NCI-H146 treated with DMSO at 0.1 percent for 48 hours (cell line): ENCODE measurements around the gene MRM2.
A peak's percentile ranks its signal among the peaks of the same experiment; 100 is the strongest.

Experiments
- DNase-seq: peaks from one replicate; lab custom pipeline; 2025; ENCODE audit not compliant: unreplicated experiment; lab: John Stamatoyannopoulos, UW

Gene MRM2

GRCh38 chr7:2241580-2242540, at the start of gene MRM2, which contains the start of gene NUDT1:
Gene MRM2 (minus strand): TSS chr7:2242205. CDS start chr7:2242169, 36 bp downstream.
Gene NUDT1 (plus strand): TSS chr7:2242226. CDS start chr7:2244575, 2,349 bp downstream.
- peak; percentile 74 for DNase-seq

GRCh38 chr7:2290877-2291276, 48.9 kb upstream of the MRM2 start:
- no peak for DNase-seq

GRCh38 chr7:2289621-2290020, 47.6 kb upstream of the MRM2 start:
- no peak for DNase-seq

- no peak for DNase-seq
Observed at GRCh38 chr7:2289111-2289586, 47.1 kb upstream of the MRM2 start.

GRCh38 chr7:2288503-2288902, 46.5 kb upstream of the MRM2 start:
- no peak for DNase-seq

GRCh38 chr7:2287745-2288144, 45.7 kb upstream of the MRM2 start:
- DNase-seq = no peak

- DNase-seq = no peak
Observed at GRCh38 chr7:2283074-2283473, 41.1 kb upstream of the MRM2 start.

- no peak for DNase-seq
Observed at GRCh38 chr7:2282185-2282751, 40.3 kb upstream of the MRM2 start.

- no peak for DNase-seq
Observed at GRCh38 chr7:2281541-2281940, 39.5 kb upstream of the MRM2 start.

GRCh38 chr7:2280424-2280823, 38.4 kb upstream of the MRM2 start:
- no peak for DNase-seq

- no peak for DNase-seq
Observed at GRCh38 chr7:2279896-2280295, 37.9 kb upstream of the MRM2 start.

GRCh38 chr7:2278026-2278425, 36.0 kb upstream of the MRM2 start:
- DNase-seq = no peak

- no peak for DNase-seq
Observed at GRCh38 chr7:2276107-2276506, 34.1 kb upstream of the MRM2 start.

- no peak for DNase-seq
Observed at GRCh38 chr7:2275101-2275500, 33.1 kb upstream of the MRM2 start.

- DNase-seq = no peak
Observed at GRCh38 chr7:2274666-2275065, 32.7 kb upstream of the MRM2 start.

GRCh38 chr7:2273866-2274265, 31.9 kb upstream of the MRM2 start:
- no peak for DNase-seq

GRCh38 chr7:2272031-2272430, 30.0 kb upstream of the MRM2 start:
- no peak for DNase-seq

GRCh38 chr7:2271273-2272026, 29.4 kb upstream of the MRM2 start:
- DNase-seq = no peak

- no peak for DNase-seq
Observed at GRCh38 chr7:2270495-2270894, 28.5 kb upstream of the MRM2 start.

GRCh38 chr7:2269991-2270460, 28.0 kb upstream of the MRM2 start:
- DNase-seq = no peak
